Measurements from ENCODE around the gene ACTR1A.

GRCh38 chr10:102549549-102549948 lies 47.0 kb upstream of the ACTR1A start:
- TF ChIP-seq RORB (CRISPR knock-in tag; IDR thresholded peaks at IDR 0.05) (no peak), CTCF (IDR thresholded peaks at IDR 0.05) (no peak), ATF6 (CRISPR knock-in tag; IDR thresholded peaks at IDR 0.05) (no peak), ZNF281 (CRISPR knock-in tag; IDR thresholded peaks at IDR 0.05) (no peak)
